Measurements from ENCODE around the gene PRDX1.

The PRDX1 gene

DNA sequence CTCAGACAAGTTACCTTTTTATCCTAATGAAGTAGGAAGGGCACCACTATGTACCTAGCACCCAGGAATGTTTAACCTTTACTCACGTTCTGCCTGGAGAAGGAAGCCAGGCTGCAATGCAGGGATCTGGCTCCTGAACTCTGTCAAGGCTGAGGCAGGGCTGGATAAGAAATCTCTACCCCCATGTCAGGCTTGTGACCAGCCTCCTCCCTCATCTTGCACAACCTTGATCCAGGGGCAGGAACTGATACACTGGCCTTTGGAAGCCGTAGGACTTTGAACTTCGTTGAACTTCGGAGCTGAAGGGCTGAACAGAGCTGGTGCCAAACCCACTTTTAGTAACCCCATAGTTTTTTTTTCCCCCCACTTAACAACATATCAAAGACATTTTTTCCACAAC lies 20.9 kb upstream of the PRDX1 start:
- no peak for ATAC-seq
- TF ChIP-seq ZNF70 (CRISPR knock-in tag; IDR thresholded peaks at IDR 0.05) (no peak), ZFP3 (CRISPR knock-in tag; IDR thresholded peaks at IDR 0.05) (no peak), TCF4 (CRISPR knock-in tag; IDR thresholded peaks at IDR 0.05; ENCODE audit: borderline replicate concordance) (no peak), SNAI2 (CRISPR knock-in tag; IDR thresholded peaks at IDR 0.05) (no peak), PPARA (CRISPR knock-in tag; IDR thresholded peaks at IDR 0.05; ENCODE audit: borderline replicate concordance) (no peak), BACH2 (CRISPR knock-in tag; IDR thresholded peaks at IDR 0.05; ENCODE audit: borderline replicate concordance) (no peak), ZNF8 (CRISPR knock-in tag; IDR thresholded peaks at IDR 0.05) (no peak), ISL1 (CRISPR knock-in tag; IDR thresholded peaks at IDR 0.05) (no peak), ZC3H10 (CRISPR knock-in tag; IDR thresholded peaks at IDR 0.05) (no peak), GLIS3 (CRISPR knock-in tag; IDR thresholded peaks at IDR 0.05) (no peak), ZNF565 (CRISPR knock-in tag; conservative IDR thresholded peaks at IDR 0.05; ENCODE audit: low read depth) (no peak)
- TF ChIP-seq, protein P1, sequence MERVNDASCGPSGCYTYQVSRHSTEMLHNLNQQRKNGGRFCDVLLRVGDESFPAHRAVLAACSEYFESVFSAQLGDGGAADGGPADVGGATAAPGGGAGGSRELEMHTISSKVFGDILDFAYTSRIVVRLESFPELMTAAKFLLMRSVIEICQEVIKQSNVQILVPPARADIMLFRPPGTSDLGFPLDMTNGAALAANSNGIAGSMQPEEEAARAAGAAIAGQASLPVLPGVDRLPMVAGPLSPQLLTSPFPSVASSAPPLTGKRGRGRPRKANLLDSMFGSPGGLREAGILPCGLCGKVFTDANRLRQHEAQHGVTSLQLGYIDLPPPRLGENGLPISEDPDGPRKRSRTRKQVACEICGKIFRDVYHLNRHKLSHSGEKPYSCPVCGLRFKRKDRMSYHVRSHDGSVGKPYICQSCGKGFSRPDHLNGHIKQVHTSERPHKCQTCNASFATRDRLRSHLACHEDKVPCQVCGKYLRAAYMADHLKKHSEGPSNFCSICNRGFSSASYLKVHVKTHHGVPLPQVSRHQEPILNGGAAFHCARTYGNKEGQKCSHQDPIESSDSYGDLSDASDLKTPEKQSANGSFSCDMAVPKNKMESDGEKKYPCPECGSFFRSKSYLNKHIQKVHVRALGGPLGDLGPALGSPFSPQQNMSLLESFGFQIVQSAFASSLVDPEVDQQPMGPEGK (CRISPR knock-in tag; IDR thresholded peaks at IDR 0.05; ENCODE audit: borderline replicate concordance), result no peak

DNA sequence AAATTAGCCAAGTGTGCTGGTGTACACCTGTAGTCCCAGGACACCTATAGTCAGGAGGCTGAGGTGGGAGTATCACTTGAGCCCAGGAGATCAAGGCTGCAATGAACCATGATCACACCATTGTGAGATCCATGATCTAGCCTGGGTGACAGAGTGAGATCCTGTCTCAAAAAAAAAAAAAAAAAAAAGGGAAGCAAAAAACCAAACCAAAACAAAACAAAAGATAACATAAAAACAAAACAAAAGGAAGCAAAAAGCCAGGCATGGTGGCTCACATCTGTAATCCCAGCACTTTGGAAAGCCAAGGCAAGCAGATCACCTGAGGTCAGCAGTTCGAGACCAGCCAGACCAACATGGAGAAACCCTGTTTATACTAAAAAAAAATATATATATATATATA lies 19.5 kb upstream of the PRDX1 start:
- TF ChIP-seq, protein P2, sequence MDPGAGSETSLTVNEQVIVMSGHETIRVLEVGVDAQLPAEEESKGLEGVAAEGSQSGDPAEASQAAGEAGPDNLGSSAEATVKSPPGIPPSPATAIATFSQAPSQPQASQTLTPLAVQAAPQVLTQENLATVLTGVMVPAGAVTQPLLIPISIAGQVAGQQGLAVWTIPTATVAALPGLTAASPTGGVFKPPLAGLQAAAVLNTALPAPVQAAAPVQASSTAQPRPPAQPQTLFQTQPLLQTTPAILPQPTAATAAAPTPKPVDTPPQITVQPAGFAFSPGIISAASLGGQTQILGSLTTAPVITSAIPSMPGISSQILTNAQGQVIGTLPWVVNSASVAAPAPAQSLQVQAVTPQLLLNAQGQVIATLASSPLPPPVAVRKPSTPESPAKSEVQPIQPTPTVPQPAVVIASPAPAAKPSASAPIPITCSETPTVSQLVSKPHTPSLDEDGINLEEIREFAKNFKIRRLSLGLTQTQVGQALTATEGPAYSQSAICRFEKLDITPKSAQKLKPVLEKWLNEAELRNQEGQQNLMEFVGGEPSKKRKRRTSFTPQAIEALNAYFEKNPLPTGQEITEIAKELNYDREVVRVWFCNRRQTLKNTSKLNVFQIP (CRISPR knock-in tag; IDR thresholded peaks at IDR 0.05; ENCODE audit: borderline replicate concordance, low read depth), result no peak
- TF ChIP-seq SNAI2 (CRISPR knock-in tag; IDR thresholded peaks at IDR 0.05) (no peak), GLIS3 (CRISPR knock-in tag; IDR thresholded peaks at IDR 0.05) (no peak), ZFP30 (CRISPR knock-in tag; IDR thresholded peaks at IDR 0.05) (no peak), ESRRG (CRISPR knock-in tag; IDR thresholded peaks at IDR 0.05) (no peak), RARB (CRISPR knock-in tag; IDR thresholded peaks at IDR 0.05) (no peak), ZNF565 (CRISPR knock-in tag; conservative IDR thresholded peaks at IDR 0.05; ENCODE audit: low read depth) (no peak), ISL1 (CRISPR knock-in tag; IDR thresholded peaks at IDR 0.05) (no peak), ZNF8 (CRISPR knock-in tag; IDR thresholded peaks at IDR 0.05) (no peak), TCF4 (CRISPR knock-in tag; IDR thresholded peaks at IDR 0.05; ENCODE audit: borderline replicate concordance) (no peak), CSDC2 (CRISPR knock-in tag; IDR thresholded peaks at IDR 0.05) (no peak), ARNTL (CRISPR knock-in tag; IDR thresholded peaks at IDR 0.05; ENCODE audit: borderline replicate concordance, low read depth) (no peak), ZFP3 (CRISPR knock-in tag; IDR thresholded peaks at IDR 0.05) (no peak), PPARA (CRISPR knock-in tag; IDR thresholded peaks at IDR 0.05; ENCODE audit: borderline replicate concordance) (no peak)
- TF ChIP-seq, protein P3, sequence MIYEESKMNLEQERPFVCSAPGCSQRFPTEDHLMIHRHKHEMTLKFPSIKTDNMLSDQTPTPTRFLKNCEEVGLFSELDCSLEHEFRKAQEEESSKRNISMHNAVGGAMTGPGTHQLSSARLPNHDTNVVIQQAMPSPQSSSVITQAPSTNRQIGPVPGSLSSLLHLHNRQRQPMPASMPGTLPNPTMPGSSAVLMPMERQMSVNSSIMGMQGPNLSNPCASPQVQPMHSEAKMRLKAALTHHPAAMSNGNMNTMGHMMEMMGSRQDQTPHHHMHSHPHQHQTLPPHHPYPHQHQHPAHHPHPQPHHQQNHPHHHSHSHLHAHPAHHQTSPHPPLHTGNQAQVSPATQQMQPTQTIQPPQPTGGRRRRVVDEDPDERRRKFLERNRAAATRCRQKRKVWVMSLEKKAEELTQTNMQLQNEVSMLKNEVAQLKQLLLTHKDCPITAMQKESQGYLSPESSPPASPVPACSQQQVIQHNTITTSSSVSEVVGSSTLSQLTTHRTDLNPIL (CRISPR knock-in tag; IDR thresholded peaks at IDR 0.05; ENCODE audit: low read depth), result no peak
- TF ChIP-seq, protein P4, sequence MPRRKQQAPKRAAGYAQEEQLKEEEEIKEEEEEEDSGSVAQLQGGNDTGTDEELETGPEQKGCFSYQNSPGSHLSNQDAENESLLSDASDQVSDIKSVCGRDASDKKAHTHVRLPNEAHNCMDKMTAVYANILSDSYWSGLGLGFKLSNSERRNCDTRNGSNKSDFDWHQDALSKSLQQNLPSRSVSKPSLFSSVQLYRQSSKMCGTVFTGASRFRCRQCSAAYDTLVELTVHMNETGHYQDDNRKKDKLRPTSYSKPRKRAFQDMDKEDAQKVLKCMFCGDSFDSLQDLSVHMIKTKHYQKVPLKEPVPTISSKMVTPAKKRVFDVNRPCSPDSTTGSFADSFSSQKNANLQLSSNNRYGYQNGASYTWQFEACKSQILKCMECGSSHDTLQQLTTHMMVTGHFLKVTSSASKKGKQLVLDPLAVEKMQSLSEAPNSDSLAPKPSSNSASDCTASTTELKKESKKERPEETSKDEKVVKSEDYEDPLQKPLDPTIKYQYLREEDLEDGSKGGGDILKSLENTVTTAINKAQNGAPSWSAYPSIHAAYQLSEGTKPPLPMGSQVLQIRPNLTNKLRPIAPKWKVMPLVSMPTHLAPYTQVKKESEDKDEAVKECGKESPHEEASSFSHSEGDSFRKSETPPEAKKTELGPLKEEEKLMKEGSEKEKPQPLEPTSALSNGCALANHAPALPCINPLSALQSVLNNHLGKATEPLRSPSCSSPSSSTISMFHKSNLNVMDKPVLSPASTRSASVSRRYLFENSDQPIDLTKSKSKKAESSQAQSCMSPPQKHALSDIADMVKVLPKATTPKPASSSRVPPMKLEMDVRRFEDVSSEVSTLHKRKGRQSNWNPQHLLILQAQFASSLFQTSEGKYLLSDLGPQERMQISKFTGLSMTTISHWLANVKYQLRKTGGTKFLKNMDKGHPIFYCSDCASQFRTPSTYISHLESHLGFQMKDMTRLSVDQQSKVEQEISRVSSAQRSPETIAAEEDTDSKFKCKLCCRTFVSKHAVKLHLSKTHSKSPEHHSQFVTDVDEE (CRISPR knock-in tag; IDR thresholded peaks at IDR 0.05), result no peak
- TF ChIP-seq, protein P5, sequence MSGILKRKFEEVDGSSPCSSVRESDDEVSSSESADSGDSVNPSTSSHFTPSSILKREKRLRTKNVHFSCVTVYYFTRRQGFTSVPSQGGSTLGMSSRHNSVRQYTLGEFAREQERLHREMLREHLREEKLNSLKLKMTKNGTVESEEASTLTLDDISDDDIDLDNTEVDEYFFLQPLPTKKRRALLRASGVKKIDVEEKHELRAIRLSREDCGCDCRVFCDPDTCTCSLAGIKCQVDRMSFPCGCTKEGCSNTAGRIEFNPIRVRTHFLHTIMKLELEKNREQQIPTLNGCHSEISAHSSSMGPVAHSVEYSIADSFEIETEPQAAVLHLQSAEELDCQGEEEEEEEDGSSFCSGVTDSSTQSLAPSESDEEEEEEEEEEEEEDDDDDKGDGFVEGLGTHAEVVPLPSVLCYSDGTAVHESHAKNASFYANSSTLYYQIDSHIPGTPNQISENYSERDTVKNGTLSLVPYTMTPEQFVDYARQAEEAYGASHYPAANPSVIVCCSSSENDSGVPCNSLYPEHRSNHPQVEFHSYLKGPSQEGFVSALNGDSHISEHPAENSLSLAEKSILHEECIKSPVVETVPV (CRISPR knock-in tag; IDR thresholded peaks at IDR 0.05), result no peak
- no peak for ATAC-seq

DNA sequence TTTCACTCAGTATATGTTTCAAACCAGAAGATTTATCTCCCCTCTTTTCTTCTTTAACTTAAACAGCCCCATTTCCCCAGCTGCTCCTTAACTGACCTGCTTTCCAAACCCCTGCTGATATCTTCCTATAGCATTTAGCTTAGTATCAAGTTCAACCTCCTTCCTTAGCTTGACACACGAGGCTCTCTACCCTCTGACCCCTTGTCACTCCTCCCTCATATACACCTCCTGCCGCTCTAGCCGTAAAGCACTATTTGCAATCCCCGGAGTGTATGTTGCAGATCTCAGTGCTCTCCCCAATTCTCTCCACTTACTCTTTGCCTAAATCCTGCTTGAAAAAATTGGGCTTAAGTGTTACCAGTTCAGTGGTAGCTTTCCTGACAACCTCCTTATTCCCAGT lies 15.2 kb upstream of the PRDX1 start:
- no peak for TF ChIP-seq ZNF8 (CRISPR knock-in tag; IDR thresholded peaks at IDR 0.05)
- TF ChIP-seq, protein P5 (CRISPR knock-in tag; IDR thresholded peaks at IDR 0.05), result no peak
- ATAC-seq, result no peak
